Endothelial cell (in vitro differentiated cells): Measurements from ENCODE around the gene GRIK3. TPM values are rescaled to one million over a fixed set of nuclear protein-coding genes. Genes with fewer than 3 reads are reported as not detected.

Experiments used
- DNase-seq: peaks from one replicate; pipeline ENCODE4 v3.0.0; 2021; ENCODE audit warnings: low spot score
- H3K27ac Mint-ChIP-seq: one replicate; pipeline ENCODE4 v1.8.0; 2021; ENCODE audit warnings: mixed read lengths, inconsistent platforms; ENCODE audit not compliant: unreplicated experiment
- H3K27me3 Mint-ChIP-seq: one replicate; pipeline ENCODE4 v1.8.0; 2021; ENCODE audit warnings: mild to moderate bottlenecking, moderate library complexity, mixed read lengths, inconsistent platforms; ENCODE audit not compliant: unreplicated experiment
- H3K36me3 Mint-ChIP-seq: one replicate; pipeline ENCODE4 v1.8.0; 2021; ENCODE audit warnings: mild to moderate bottlenecking, low read depth, mixed read lengths, inconsistent platforms; ENCODE audit not compliant: unreplicated experiment
- H3K4me1 Mint-ChIP-seq: one replicate; pipeline ENCODE4 v1.8.0; 2021; ENCODE audit warnings: mild to moderate bottlenecking, mixed read lengths, inconsistent platforms; ENCODE audit not compliant: unreplicated experiment
- H3K4me3 Mint-ChIP-seq: one replicate; pipeline ENCODE4 v1.8.0; 2021; ENCODE audit warnings: mild to moderate bottlenecking, mixed read lengths, inconsistent platforms; ENCODE audit not compliant: unreplicated experiment
- H3K9me3 Mint-ChIP-seq: one replicate; pipeline ENCODE4 v1.8.0; 2021; ENCODE audit warnings: mixed read lengths, inconsistent platforms; ENCODE audit not compliant: unreplicated experiment
- total RNA-seq: library from RNA; stranded (reverse); fragmentation: NEBNext Ultra II Directional; extraction: Animal tissue kit (Norgen Biotek cat#: 25700); gene quantifications from one replicate; pipeline ENCODE4 v1.2.1, GENCODE V29; 2021; ENCODE audit not compliant: unreplicated experiment
- TF ChIP-seq, protein P1 (sequence below): fragments of 200-600 bp; sonication (generic); IDR thresholded peaks from one replicate; pipeline ENCODE4 v1.5.0; 2021; ENCODE audit warnings: antibody characterized with exemption; ENCODE audit not compliant: unreplicated experiment

GRIK3 gene
- total RNA-seq, 1 donor from 2014 or later: 0.05 TPM

DNA sequence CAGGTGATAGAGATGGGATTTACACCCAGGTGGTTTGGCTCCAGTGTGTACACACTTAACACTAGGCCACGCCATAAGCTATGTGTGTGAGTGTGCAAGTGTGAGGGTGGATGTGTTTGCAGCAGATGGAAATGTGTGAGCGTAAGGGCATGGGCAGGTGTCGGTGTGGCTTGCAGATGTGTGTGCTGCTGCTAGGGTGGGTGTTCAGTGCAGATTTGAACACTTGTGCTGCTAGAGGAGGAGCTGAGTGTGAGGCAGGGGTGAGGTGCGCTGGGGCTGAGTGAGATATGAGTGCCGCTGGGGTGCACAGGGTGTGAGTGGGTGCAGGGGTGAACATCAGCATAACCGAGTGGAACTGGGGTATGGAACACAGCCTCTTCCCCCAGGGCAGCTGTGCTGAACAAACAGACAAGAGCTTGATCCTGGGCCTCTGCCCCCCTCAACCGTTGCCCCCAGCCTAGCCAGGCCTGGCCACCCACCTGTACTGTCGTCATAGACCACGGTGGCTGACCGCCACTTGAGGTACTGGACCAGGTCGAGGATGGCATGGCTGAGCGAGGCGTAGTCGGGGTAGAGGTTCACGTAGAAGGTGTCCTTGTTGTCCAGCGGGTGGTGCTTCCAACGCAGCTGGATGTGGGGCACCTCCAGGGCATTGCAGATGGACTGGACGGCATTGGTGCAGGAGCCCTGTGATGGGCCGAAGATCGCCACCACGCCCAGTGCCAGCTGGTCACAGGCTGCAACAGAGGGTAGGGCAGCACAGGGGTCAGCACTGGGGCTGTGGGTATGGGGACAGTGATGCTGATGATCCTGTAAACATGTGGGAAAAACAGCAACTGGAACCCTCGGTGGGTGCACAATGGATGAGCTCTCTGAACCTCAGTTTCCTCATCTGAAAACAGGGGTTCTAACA is 153.9 kb downstream of the GRIK3 start:
- H3K36me3 Mint-ChIP-seq: no peaks in the 10 kb centered on the region
- H3K4me3 Mint-ChIP-seq: no peak overlapping the region
- TF ChIP-seq, protein P1, sequence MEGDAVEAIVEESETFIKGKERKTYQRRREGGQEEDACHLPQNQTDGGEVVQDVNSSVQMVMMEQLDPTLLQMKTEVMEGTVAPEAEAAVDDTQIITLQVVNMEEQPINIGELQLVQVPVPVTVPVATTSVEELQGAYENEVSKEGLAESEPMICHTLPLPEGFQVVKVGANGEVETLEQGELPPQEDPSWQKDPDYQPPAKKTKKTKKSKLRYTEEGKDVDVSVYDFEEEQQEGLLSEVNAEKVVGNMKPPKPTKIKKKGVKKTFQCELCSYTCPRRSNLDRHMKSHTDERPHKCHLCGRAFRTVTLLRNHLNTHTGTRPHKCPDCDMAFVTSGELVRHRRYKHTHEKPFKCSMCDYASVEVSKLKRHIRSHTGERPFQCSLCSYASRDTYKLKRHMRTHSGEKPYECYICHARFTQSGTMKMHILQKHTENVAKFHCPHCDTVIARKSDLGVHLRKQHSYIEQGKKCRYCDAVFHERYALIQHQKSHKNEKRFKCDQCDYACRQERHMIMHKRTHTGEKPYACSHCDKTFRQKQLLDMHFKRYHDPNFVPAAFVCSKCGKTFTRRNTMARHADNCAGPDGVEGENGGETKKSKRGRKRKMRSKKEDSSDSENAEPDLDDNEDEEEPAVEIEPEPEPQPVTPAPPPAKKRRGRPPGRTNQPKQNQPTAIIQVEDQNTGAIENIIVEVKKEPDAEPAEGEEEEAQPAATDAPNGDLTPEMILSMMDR: no peak
- H3K9me3 Mint-ChIP-seq: no peaks in the 10 kb centered on the region
- H3K27ac Mint-ChIP-seq: no peak overlapping the region
- H3K4me1 Mint-ChIP-seq: no peaks in the 10 kb centered on the region
- no peak for DNase-seq
- H3K27me3 Mint-ChIP-seq: peaks cover 4% of the 10 kb centered on the region

DNA sequence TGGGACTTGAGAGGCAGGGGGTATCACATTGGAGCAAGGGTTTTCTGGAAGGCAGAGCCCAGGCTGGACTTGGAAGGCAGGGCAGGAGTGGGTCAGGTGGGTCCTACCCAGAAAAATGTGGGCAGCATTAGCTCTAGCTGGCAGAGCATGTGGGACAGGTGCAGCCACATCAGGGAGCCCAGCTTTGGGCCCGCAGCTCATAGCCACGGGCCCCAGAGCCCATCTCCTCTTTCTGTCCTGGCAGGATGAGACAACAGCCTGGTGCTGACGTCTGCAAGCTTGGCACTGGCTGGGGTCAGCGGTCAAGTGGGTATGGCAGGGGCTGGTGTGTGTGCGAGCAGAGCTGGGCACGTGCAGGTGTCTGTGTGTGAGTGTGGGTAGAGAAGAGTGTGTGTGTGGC is 154.7 kb downstream of the GRIK3 start:
- Mint-ChIP-seq H3K27me3 (peaks cover 6% of the 10 kb centered on the region), H3K4me3 (no peak overlapping the region), H3K36me3 (no peaks in the 10 kb centered on the region), H3K9me3 (no peaks in the 10 kb centered on the region), H3K4me1 (no peaks in the 10 kb centered on the region), H3K27ac (no peak overlapping the region)
- DNase-seq: no peak
- TF ChIP-seq, protein P1: no peak

DNA sequence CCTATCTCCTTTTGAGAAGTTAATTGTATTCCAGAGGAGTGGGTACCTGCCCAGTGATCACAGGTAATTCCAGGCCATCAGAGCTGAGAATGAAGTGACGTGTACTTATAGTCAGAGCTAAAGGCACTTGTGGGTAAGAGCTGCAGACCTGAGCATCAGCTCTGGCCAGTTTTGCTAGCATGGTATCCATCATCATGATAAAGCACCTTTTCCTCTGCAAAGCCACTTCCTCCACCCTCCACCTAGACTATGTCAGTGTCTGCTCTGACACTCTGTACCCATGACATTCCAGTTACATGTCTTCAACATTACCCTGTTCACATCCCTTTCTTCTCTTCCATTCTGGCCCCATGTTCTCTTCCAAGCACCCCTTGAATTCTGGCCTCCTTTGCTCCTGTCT is 157.3 kb downstream of the GRIK3 start:
- H3K36me3 Mint-ChIP-seq: no peaks in the 10 kb centered on the region
- no peak overlapping the region for H3K4me3 Mint-ChIP-seq
- no peaks in the 10 kb centered on the region for H3K4me1 Mint-ChIP-seq
- peaks cover 10% of the 10 kb centered on the region for H3K27me3 Mint-ChIP-seq
- DNase-seq: no peak
- no peak overlapping the region for H3K27ac Mint-ChIP-seq
- H3K9me3 Mint-ChIP-seq: no peaks in the 10 kb centered on the region
- TF ChIP-seq, protein P1: no peak

DNA sequence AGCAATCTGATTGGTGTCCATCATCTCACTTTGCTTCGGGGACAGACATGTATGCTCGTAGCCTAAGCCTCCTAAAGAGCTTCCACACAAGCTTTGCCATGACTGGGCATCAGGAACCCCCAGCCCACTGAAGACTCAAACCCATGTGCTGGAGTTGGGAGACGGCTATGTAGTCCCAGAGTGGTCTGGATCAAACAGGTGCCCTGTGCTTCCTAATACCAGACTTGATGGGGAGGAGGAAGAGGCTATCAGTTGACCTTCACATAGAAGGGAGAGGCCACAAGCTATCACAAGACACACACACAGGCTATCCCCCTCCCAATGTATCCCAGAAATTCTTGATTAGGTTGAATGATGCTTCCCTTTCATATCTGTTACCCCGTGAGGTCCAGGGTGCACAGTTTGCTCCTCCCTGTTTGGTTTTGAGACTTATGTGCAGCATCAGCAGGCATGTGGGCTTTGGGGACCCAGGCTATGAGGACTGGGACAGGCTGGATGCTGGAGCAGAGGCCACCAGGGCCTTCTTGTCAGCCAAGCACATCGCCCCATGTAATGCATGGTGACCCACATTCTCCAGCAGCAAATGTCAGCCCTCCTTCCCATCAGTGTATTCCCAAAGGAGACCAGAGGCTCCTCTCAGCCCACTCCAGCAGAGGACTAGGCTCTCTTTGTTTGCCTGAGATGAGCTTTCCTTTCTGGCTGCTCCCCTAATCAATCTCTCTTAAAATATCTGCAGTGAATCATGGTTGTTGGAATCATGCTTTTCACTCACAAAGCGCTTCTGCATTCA is 159.8 kb downstream of the GRIK3 start:
- no peak for DNase-seq
- no peaks in the 10 kb centered on the region for H3K4me1 Mint-ChIP-seq
- no peak overlapping the region for H3K27ac Mint-ChIP-seq
- no peaks in the 10 kb centered on the region for H3K9me3 Mint-ChIP-seq
- H3K36me3 Mint-ChIP-seq: no peaks in the 10 kb centered on the region
- H3K4me3 Mint-ChIP-seq: no peak overlapping the region
- TF ChIP-seq, protein P1: no peak
- H3K27me3 Mint-ChIP-seq: peaks cover 7% of the 10 kb centered on the region
